Stimulated activated CD8-positive, alpha-beta memory T cell treated with anti-CD3 and anti-CD28 coated beads, Interleukin-4, amount 100 ng/mL, for 1 hour (primary cell): ENCODE measurements around the gene MAN1B1.

Experiments
- DNase-seq, 2 donors: peaks; one replicate each; pipeline ENCODE4 v3.0.0-alpha.2; 2020; ENCODE audit warnings: low read depth in 2 of 2, low spot score in 1 of 2

Gene MAN1B1

DNA sequence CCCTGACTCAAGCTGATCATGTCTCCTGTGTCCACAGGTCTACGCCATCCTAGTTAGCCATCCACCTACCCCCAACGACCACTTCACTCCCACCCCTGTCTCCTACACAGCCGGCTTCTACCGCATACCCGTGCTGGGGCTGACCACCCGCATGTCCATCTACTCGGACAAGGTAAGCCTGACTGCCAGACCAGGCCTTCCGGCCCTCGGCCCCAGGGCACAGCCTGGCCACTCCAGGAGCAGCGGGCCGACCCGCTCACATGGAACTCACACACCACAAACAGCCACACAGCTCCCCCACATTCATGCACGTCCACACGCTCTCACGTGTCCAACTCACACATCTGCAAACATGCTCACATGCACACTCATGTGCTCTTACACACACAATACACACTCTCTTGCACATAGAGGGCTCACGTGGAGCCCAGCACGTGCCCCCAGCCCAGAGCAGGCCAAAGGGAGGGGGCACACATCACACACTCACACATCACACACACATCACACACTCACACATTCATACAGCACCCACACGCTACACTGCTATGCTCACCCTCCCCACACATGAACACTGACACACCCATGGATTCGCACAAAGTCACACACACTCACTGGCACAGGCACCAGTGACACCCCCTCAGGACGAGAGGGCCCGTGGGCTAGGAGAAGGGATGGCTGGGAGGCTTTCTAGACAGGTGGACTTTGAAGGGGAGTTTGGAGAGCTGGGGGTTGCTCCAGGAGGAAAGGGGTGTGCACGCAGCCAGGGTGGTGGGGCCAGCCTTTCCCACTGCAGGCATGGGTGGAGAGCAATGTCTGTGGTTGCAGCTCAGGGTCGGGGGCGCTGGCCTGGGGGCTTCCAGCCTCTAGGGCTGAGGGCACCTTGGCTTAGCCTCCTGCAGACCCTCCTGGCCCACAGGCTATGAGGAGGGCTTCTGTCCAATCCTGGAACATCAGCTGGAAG is 55.5 kb downstream of the MAN1B1 start:
- DNase-seq = no peak

DNA sequence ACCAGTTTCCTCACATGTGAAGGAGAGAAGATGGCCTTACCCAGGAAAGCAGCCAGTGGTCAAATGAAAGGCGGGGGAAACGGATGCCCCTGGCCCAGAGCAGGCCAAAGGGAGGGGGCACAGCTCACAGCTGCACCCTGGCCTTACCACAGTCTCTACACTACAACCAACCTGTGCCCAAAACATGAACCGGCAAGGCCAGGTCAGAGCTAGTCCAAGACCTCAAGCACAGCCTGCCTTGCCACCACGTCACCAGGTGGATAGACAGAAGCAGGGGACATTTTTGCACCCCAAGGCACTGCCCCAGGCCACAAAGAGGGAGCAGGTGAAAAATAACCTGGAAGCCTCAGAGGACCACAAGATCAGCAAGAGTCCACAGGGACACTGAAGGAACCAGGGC is 56.7 kb downstream of the MAN1B1 start:
- no peak for DNase-seq

DNA sequence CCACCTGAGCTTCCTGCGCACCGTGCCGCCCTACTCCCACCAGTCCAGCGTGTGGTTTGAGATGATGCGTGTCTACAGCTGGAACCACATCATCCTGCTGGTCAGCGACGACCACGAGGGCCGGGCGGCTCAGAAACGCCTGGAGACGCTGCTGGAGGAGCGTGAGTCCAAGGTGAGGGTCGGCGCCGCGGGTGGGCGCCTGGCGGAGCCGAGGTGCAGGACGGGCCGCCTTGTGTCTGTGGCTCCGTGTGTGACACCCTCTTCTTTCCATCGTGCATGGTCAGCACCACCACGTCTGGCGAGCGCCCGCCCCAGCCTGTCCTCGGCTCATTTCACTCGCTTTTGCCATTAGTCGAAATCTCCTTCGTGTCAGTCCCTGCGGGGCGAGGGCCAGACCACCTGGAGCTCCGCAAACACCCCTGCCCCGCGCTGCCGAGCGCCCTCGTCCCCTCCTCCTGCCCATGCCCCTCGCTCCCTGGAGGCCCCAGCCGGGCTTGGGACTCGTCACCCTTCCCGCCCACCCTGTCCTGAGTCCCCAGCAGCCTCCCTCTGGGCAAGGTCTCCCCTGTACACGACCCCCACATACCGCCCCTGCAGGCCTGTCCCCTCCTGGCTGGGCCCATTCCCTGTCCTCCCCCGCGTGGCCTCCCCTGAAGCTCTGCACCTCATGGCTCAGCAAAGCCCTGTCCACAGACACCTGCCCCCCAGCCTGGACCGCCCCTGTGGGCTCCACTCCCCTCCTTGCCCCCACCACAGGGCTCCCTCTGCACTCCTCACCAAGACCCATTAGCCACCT is 59.1 kb downstream of the MAN1B1 start:
- no peak for DNase-seq

DNA sequence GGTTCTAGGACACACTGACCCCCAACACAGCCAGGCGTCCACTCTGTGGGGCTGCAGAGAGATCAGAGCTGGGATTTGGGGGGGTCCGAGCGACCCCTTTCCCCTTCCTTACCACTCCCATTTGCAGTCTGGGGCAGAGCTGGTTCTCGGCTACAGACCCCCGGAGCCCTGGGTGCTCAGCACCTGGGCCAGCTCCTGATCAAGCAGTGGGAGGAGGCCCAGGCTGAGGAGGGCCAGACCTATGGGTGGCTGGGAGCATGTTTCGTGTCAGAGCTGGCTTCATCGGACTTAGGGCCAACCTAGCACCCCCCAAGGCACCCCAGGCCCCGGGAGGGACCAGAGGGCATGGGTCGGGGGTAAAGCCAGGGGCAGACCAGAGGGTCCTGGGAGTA is 59.7 kb downstream of the MAN1B1 start:
- no peak for DNase-seq

DNA sequence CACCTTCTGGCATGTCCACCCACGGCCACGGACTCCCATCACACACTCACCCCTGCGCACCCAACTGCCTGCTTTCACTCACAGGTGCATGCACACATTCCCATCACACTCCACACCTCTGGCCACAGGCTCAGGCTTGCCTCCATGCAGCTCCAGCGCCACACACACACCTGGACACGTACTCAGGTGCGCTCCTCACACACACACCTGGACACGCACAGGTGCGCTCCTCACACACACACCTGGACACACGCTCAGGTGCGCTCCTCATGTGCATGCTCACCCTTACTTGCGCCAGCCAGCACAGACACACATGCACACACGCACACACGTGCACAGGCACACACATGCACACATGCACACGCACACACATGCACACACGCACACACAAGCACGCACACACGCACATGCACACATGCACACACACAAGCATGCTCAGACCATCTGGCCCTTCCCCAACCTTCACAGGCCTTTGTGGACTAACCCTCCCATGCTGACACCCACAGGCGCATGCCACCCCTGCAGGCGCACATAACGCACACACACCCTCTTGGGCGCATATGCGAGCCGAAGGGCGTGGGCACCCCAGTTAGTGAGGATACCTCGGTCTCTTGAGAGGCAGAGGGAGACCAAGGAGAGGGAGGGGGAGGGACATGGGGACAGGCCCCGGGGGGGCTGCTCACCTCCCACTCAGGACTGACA is 60.5 kb downstream of the MAN1B1 start:
- no peak for DNase-seq

DNA sequence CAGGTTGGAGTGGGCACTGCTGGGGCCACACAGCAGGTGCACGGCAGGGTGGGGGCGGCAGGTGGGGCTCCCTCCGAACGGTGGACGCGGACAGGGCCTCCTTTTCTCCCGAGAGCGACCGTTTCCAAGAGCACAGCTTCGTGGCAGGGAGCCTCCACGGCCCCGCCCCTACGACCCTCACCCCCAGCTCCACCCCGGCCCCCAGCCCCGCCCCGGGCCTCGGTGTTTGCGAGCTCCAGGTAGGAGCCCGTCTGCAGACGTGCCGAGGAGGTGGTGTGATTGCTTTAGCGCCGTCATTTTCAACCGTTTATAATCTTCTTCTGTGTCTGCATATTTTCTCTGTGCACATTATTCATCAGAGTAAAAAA is 61.0 kb downstream of the MAN1B1 start:
- no peak for DNase-seq

DNA sequence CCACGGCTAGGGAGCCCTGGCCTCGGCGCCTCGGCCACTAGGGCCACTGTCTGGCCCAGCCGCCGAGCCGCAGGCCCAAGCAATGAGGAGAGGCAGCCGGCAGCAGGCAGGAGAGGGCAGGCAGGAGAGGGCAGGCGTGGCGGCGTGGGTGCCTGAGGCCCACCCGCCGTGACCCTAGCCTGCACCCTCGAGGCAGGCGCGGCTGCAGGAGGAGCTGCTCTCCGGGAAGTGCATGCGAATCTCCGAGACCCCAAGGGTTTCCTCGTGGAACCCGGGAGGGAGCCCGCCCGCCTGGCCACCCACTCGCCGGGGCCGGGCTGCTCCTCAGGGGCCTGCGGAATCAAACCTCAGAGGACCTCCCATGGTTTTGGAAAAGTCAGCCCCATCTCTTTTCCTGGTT is 61.5 kb downstream of the MAN1B1 start:
- DNase-seq = no peak

GRCh38 chr9:137148661-137149060 is 61.9 kb downstream of the MAN1B1 start:
- DNase-seq = no peak

DNA sequence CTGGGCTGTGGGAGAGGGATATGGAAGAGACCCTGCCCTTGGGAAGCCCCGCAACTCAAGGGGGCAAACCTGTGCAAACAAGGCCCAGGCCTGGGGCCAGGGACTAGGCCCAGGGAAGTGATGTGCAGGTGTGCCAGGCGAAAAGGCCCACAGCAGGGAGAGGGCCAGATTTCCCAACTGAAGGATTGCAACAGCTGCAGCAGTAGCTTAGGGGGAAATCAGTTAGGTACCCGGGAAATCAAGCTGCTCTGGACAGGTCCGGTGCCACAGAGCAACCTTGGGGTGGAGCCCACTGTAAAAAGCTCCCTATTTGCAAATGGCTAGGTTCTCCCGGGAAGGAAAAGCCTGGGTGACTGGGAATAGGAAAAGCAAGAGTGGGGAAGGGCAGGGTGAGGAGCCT is 62.6 kb downstream of the MAN1B1 start:
- DNase-seq = no peak

- DNase-seq = no peak
Observed at GRCh38 chr9:137149942-137150616, 63.3 kb downstream of the MAN1B1 start.

DNA sequence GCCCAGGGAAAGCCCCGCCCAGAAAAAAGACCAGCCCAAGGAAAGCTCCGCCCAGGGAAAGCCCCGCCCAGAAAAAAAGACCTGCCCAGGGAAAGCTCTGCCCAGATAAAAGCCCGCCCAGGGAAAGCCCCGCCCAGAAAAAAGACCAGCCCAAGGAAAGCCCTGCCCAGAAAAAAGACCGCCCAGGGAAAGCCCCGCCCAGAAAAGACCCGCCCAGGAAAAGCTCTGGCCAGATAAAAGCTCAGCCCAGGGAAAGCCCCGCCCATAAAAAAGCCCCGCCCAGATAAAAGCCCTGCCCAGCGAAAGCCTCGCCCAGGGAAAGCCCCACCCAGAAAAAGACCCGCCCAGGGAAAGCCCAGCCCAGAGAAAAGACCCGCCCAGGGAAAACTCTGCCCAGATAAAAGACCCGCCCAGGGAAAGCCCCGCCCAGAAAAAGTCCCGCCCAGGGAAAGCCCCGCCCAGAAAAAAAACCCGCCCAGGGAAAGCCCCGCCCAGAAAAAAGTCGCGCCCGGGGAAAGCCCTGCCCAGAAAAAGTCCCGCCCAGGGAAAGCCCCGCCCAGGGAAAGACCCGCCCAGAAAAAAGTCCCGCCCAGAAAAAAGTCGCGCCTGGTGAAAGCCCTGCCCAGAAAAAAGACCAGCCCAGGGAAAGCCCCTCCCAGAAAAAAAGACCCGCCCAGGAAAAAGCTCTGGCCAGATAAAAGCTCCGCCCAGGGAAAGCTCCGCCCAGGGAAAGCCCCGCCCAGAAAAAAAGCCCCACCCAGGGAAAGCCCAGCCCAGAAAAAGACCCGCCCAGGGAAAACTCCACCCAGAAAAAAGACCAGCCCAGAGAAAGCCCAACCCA is 64.1 kb downstream of the MAN1B1 start:
- no peak for DNase-seq

- no peak for DNase-seq
Observed at GRCh38 chr9:137152844-137153405, 66.1 kb downstream of the MAN1B1 start.

- peak; percentile 26 to 41 for DNase-seq
Observed at GRCh38 chr9:137156567-137157375, 70.0 kb downstream of the MAN1B1 start.

DNA sequence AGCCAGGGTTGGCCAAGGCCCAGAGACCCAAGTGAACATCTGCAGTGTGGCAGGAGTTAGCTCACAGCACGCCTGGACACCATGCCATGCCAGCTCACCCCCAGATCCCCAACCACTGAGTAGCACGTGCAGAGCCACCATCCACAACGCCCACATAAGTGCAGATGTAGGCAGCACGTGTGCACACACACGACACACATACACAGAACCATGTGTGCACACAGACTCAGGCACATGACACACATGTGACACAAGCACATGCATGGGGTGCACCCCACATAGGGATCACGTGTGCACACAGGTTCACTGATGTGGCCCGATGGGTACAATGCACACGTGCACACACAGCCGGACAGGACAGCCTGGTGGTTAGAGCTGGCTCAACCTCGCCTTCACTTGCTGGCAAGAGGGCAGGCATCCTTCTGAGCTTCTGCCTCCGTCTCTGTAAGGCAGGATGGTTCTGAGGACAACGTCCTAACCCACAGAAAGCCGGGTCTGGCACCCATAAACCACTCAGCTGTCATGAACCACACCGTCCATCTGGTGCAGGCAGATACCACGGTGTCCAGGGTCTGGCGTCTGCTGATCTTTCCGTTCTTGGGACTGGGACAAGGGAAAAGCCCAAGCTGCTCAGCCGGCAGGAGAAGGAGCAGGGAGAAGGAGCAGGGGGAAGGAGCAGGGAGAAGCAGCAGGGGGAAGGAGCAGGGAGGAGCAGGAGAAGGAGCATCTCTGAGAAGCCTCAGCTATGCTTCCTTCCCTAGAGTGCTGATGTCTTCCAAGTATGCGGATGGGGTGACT is 71.0 kb downstream of the MAN1B1 start:
- no peak for DNase-seq

DNA sequence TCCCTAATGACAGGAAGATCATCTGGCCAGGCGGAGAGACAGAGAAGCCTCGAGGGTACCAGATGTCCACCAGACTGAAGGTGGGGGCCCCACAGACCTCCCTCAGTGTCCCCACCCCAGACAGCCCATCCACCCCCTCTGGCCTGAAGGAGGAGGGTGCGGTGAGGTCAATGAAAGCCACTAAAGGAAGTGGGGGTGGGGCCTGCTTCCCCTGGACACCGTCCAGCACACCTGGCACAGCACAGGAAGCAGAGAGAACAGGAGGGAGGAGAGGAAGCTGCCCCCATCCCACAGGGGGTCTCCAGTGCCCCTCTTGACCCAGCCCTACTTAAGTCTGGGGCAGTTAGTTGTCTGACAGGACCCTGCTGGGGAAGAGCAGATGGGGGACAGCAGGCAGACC is 71.8 kb downstream of the MAN1B1 start:
- DNase-seq = no peak
